Skeletal muscle cell (primary cell): ENCODE measurements around the gene EXOC4.
A peak's percentile ranks its signal among the peaks of the same experiment; 100 is the strongest.
"Not testable (repeated sequence)": the region's sequence is repeated elsewhere in the genome, so short reads cannot be mapped to it uniquely, and the experiment has no call there.

Source experiments
- DNase-seq: peaks from one replicate; pipeline ENCODE4 v3.0.0-alpha.2; 2010; ENCODE audit warnings: low read depth
- H3K4me3 ChIP-seq: 2 replicates; pipeline ENCODE4 v1.5.1; 2011; ENCODE audit warnings: low read depth, mild to moderate bottlenecking, control low read depth, low read length, moderate library complexity

Gene EXOC4

GRCh38 chr7:133993547-133993946, 740.7 kb downstream of the EXOC4 start:
- no peak overlapping the region for H3K4me3 ChIP-seq
- DNase-seq: no peak

GRCh38 chr7:133994100-133994499, 741.2 kb downstream of the EXOC4 start:
- H3K4me3 ChIP-seq, DNase-seq: not testable (repeated sequence)

GRCh38 chr7:133997463-133997862, 744.6 kb downstream of the EXOC4 start:
- H3K4me3 ChIP-seq: no peak overlapping the region
- DNase-seq: no peak

GRCh38 chr7:133999178-133999577, 746.3 kb downstream of the EXOC4 start:
- DNase-seq: no peak
- no peak overlapping the region for H3K4me3 ChIP-seq

- DNase-seq: no peak
Measured at GRCh38 chr7:134004829-134005505, 752.1 kb downstream of the EXOC4 start.

GRCh38 chr7:134009314-134010110, 756.6 kb downstream of the EXOC4 start:
- DNase-seq: no peak
- H3K4me3 ChIP-seq: no peak overlapping the region

More at GRCh38 chr7:134004829-134005505, 752.1 kb downstream of the EXOC4 start:
- no peak overlapping the region for H3K4me3 ChIP-seq

GRCh38 chr7:134013249-134013648, 760.4 kb downstream of the EXOC4 start:
- DNase-seq: no peak
- no peak overlapping the region for H3K4me3 ChIP-seq

- no peak for DNase-seq
- no peak overlapping the region for H3K4me3 ChIP-seq
Measured at GRCh38 chr7:134014935-134015334, 762.1 kb downstream of the EXOC4 start.

GRCh38 chr7:134016223-134016941, 763.5 kb downstream of the EXOC4 start:
- no peak overlapping the region for H3K4me3 ChIP-seq
- DNase-seq: no peak

GRCh38 chr7:134016942-134017303, 764.0 kb downstream of the EXOC4 start:
- DNase-seq: no peak
- no peak overlapping the region for H3K4me3 ChIP-seq

- DNase-seq: no peak
- H3K4me3 ChIP-seq: no peak overlapping the region
Measured at GRCh38 chr7:134018306-134018705, 765.4 kb downstream of the EXOC4 start.

GRCh38 chr7:134019251-134019650, 766.4 kb downstream of the EXOC4 start:
- DNase-seq: no peak
- no peak overlapping the region for H3K4me3 ChIP-seq

GRCh38 chr7:134021836-134022235, 769.0 kb downstream of the EXOC4 start:
- no peak overlapping the region for H3K4me3 ChIP-seq
- no peak for DNase-seq

GRCh38 chr7:134022286-134022911, 769.5 kb downstream of the EXOC4 start:
- no peak for DNase-seq

GRCh38 chr7:134024739-134025138, 771.9 kb downstream of the EXOC4 start:
- DNase-seq: no peak
- H3K4me3 ChIP-seq: no peak overlapping the region

More at GRCh38 chr7:134022286-134022911, 769.5 kb downstream of the EXOC4 start:
- H3K4me3 ChIP-seq: no peak overlapping the region

- DNase-seq: no peak
- no peak overlapping the region for H3K4me3 ChIP-seq
Measured at GRCh38 chr7:134028853-134029252, 776.0 kb downstream of the EXOC4 start.

GRCh38 chr7:134029743-134030142, 776.9 kb downstream of the EXOC4 start:
- no peak overlapping the region for H3K4me3 ChIP-seq
- no peak for DNase-seq

GRCh38 chr7:134030460-134030865, 777.6 kb downstream of the EXOC4 start:
- no peak overlapping the region for H3K4me3 ChIP-seq
- DNase-seq: no peak

- H3K4me3 ChIP-seq: no peak overlapping the region
- DNase-seq: peak; percentile 7
Measured at GRCh38 chr7:134031835-134032617, 779.1 kb downstream of the EXOC4 start.
